IMR-90 (cell line): Measurements from ENCODE around the gene AEN. TPM values are rescaled to one million over a fixed set of nuclear protein-coding genes. Genes with fewer than 3 reads are reported as not detected.

ENCODE experiments used
- ATAC-seq: fragments of 200-7000 bp; cut with Tn5 transposase; 2 replicates; pipeline ENCODE4 v1.9.1; 2020; ENCODE audit warnings: low read depth, mild to moderate bottlenecking, moderate library complexity
- BruUV-seq: library from RNA; stranded (reverse); fragments of 400-500 nt; replicated peaks from 2 replicates; lab custom pipeline; 2021; lab: Mats Ljungman, UMichigan
- CTCF ChIA-PET: fragments of 300-600 bp; formaldehyde crosslinking; extraction: SDS; loops from one replicate; lab custom pipeline; 2021; ENCODE audit warnings: antibody characterized with exemption; lab: Yijun Ruan, JAX
- POLR2A ChIA-PET: fragments of 300-600 bp; sonication (Branson Sonifier 250); formaldehyde crosslinking; loops from one replicate; lab custom pipeline; 2022; ENCODE audit warnings: antibody characterized with exemption; ENCODE audit not compliant: unreplicated experiment; lab: Charles Lee
- DNase-seq: peaks from one replicate; pipeline ENCODE4 v3.0.0; 2013
- H2AFZ ChIP-seq: replicated peaks from 2 replicates; pipeline ENCODE3; 2013; ENCODE audit warnings: low read length, mild to moderate bottlenecking; ENCODE audit not compliant: poor library complexity
- H2AK5ac ChIP-seq: 2 replicates; pipeline ENCODE4 v1.6.1; 2013; ENCODE audit warnings: low read depth, low read length, inconsistent platforms
- H2AK9ac ChIP-seq: replicated peaks from 2 replicates; pipeline ENCODE3; 2013; ENCODE audit warnings: mild to moderate bottlenecking, low read depth, low read length, moderate library complexity; ENCODE audit not compliant: poor library complexity
- H2BK120ac ChIP-seq: 2 replicates; pipeline ENCODE4 v1.6.1; 2013; ENCODE audit warnings: low read depth, low read length, inconsistent platforms
- H2BK15ac ChIP-seq: 3 replicates; pipeline ENCODE4 v1.6.1; 2013; ENCODE audit warnings: low read depth, low read length, inconsistent platforms
- H2BK20ac ChIP-seq: 2 replicates; pipeline ENCODE4 v1.6.1; 2013; ENCODE audit warnings: low read depth, mild to moderate bottlenecking, inconsistent platforms, low read length, moderate library complexity
- H2BK5ac ChIP-seq: 2 replicates; pipeline ENCODE4 v1.6.1; 2013; ENCODE audit warnings: mild to moderate bottlenecking, low read depth, low read length, inconsistent platforms; ENCODE audit not compliant: poor library complexity, severe bottlenecking
- H3K14ac ChIP-seq: replicated peaks from 2 replicates; pipeline ENCODE4 v1.6.1; 2013; ENCODE audit warnings: low read depth, low read length, inconsistent platforms
- H3K18ac ChIP-seq: 2 replicates; pipeline ENCODE4 v1.6.1; 2013; ENCODE audit warnings: low read depth, low read length, control low read depth
- H3K23ac ChIP-seq: 2 replicates; pipeline ENCODE4 v1.6.1; 2013; ENCODE audit warnings: low read depth, low read length, inconsistent platforms
- H3K27ac ChIP-seq: 2 replicates; pipeline ENCODE4 v1.5.1; 2013; ENCODE audit warnings: mild to moderate bottlenecking, control low read depth, low read length; ENCODE audit not compliant: insufficient read depth
- H3K27me3 ChIP-seq: 2 replicates; pipeline ENCODE4 v1.6.1; 2013; ENCODE audit warnings: low read length; ENCODE audit not compliant: control insufficient read depth, insufficient read depth
- H3K36me3 ChIP-seq: 2 replicates; pipeline ENCODE4 v1.6.1; 2013; ENCODE audit warnings: low read length, mixed read lengths; ENCODE audit not compliant: control insufficient read depth, insufficient read depth
- H3K4ac ChIP-seq: 2 replicates; pipeline ENCODE4 v1.6.1; 2013; ENCODE audit warnings: low read depth, low read length, inconsistent platforms
- H3K4me1 ChIP-seq: 2 replicates; pipeline ENCODE4 v1.6.1; 2013; ENCODE audit warnings: low read length, mixed read lengths; ENCODE audit not compliant: control insufficient read depth, insufficient read depth
- H3K4me2 ChIP-seq: 2 replicates; pipeline ENCODE4 v1.6.1; 2013; ENCODE audit warnings: low read depth, mild to moderate bottlenecking, control low read depth, low read length, moderate library complexity
- H3K4me3 ChIP-seq: 2 replicates; pipeline ENCODE4 v1.5.1; 2013; ENCODE audit warnings: low read depth, mild to moderate bottlenecking, control low read depth, low read length, moderate library complexity; ENCODE audit not compliant: insufficient read depth
- H3K56ac ChIP-seq: 2 replicates; pipeline ENCODE4 v1.6.1; 2013; ENCODE audit warnings: low read length, inconsistent platforms; ENCODE audit not compliant: insufficient read depth; ENCODE audit errors: extremely low read depth
- H3K79me1 ChIP-seq, 2 experiments: 2 replicates each; pipeline ENCODE4 v1.6.1; 2013; ENCODE audit warnings: low read length in 2 of 2, inconsistent platforms in 1 of 2, low read depth in 1 of 2
- H3K9ac ChIP-seq: 2 replicates; pipeline ENCODE4 v1.6.1; 2013; ENCODE audit warnings: low read depth, low read length, control low read depth
- H3K9me1 ChIP-seq: 2 replicates; pipeline ENCODE4 v1.6.1; 2013; ENCODE audit warnings: low read length, inconsistent platforms; ENCODE audit not compliant: insufficient read depth
- H3K9me3 ChIP-seq: 2 replicates; pipeline ENCODE4 v1.6.1; 2013; ENCODE audit warnings: low read length; ENCODE audit not compliant: control insufficient read depth, insufficient read depth
- H4K20me1 ChIP-seq: 2 replicates; pipeline ENCODE4 v1.6.1; 2013; ENCODE audit warnings: low read length, inconsistent platforms; ENCODE audit not compliant: insufficient read depth
- H4K5ac ChIP-seq: 2 replicates; pipeline ENCODE4 v1.6.1; 2013; ENCODE audit warnings: mild to moderate bottlenecking, low read depth, low read length, control low read depth
- H4K8ac ChIP-seq, 2 experiments: 2 replicates each; pipeline ENCODE4 v1.6.1; 2013; ENCODE audit warnings: low read depth in 2 of 2, low read length in 2 of 2, control low read depth in 1 of 2, inconsistent platforms in 1 of 2
- H4K91ac ChIP-seq: 2 replicates; pipeline ENCODE4 v1.6.1; 2013; ENCODE audit warnings: low read depth, low read length, inconsistent platforms; ENCODE audit not compliant: insufficient read depth
- BHLHE40 ChIP-seq: fragments of 150-350 bp; IDR thresholded peaks from 2 replicates; pipeline ENCODE4 v1.6.1; 2016; ENCODE audit warnings: mild to moderate bottlenecking, low read depth, low read length
- CHD1 ChIP-seq: IDR thresholded peaks from 2 replicates; pipeline ENCODE4 v1.6.1; 2012; ENCODE audit warnings: low read depth, low read length, improper control_type of control experiment
- CTCF ChIP-seq: conservative IDR thresholded peaks from 2 replicates; pipeline ENCODE4 v1.5.1; 2012; ENCODE audit warnings: mild to moderate bottlenecking, low read depth, low read length, improper control_type of control experiment
- ELK1 ChIP-seq: fragments of 150-350 bp; IDR thresholded peaks from 2 replicates; pipeline ENCODE4 v1.6.1; 2016; ENCODE audit warnings: low read depth, mild to moderate bottlenecking, low read length, moderate library complexity, borderline replicate concordance
- FOS ChIP-seq: fragments of 150-350 bp; IDR thresholded peaks from 2 replicates; pipeline ENCODE4 v1.6.1; 2016; ENCODE audit warnings: low read depth, low read length
- MAFK ChIP-seq: IDR thresholded peaks from 2 replicates; pipeline ENCODE4 v1.6.1; 2012; ENCODE audit warnings: low read depth, low read length, improper control_type of control experiment
- MAZ ChIP-seq: IDR thresholded peaks from 2 replicates; pipeline ENCODE4 v1.6.1; 2012; ENCODE audit warnings: low read depth, mild to moderate bottlenecking, low read length, improper control_type of control experiment, moderate library complexity, borderline replicate concordance
- MXI1 ChIP-seq: IDR thresholded peaks from 2 replicates; pipeline ENCODE4 v1.6.1; 2012; ENCODE audit warnings: low read depth, mild to moderate bottlenecking, low read length, moderate library complexity, borderline replicate concordance
- NFE2L2 ChIP-seq: fragments of 150-350 bp; IDR thresholded peaks from 2 replicates; pipeline ENCODE4 v1.6.1; 2016; ENCODE audit warnings: low read depth, mild to moderate bottlenecking, low read length
- POLR2A ChIP-seq: IDR thresholded peaks from 2 replicates; pipeline ENCODE4 v1.6.1; 2012; ENCODE audit warnings: mild to moderate bottlenecking, low read depth, low read length
- RCOR1 ChIP-seq: IDR thresholded peaks from 2 replicates; pipeline ENCODE4 v1.6.1; 2012; ENCODE audit warnings: mild to moderate bottlenecking, low read length, improper control_type of control experiment; ENCODE audit not compliant: insufficient replicate concordance
- SMC3 ChIP-seq: fragments of 150-350 bp; IDR thresholded peaks from 2 replicates; pipeline ENCODE4 v1.6.1; 2016; ENCODE audit warnings: low read depth, mild to moderate bottlenecking, antibody characterized with exemption, low read length, moderate library complexity
- whole genome bisulfite sequencing, 2 experiments: methylation state at CpG; one replicate each; pipeline versions ENCODE4 v1.1.5 to v1.1.7; 2013; ENCODE audit warnings: missing lambda C conversion rate in 2 of 2; ENCODE audit not compliant: insufficient read length in 1 of 2; ENCODE audit errors: extremely low coverage in 2 of 2; 5-methylcytosine and 5-hydroxymethylcytosine counted together
- dilution Hi-C: fragments of 300-500 bp; cut with HindIII; formaldehyde crosslinking; loops from one replicate; pipeline ENCODE4 v1.14.3; 2018; ENCODE audit warnings: low sequenced_read_pairs; ENCODE audit not compliant: unreplicated experiment
- in situ Hi-C: fragments of 300-500 bp; cut with MboI; formaldehyde crosslinking; loops from 3 replicates; pipeline ENCODE4 v1.14.3; 2019; ENCODE audit warnings: low sequenced_read_pairs, inconsistent platforms, mixed read lengths
- intact Hi-C: fragments of 100-400 bp; cut with micrococcal nuclease; formaldehyde crosslinking; loops from 2 replicates; pipeline ENCODE4 v1.10.0; 2022
- polyA plus RNA-seq, 3 experiments: library from polyadenylated mRNA; depleted of rRNA; stranded (reverse); fragments of >200 nt; gene quantifications; 2 replicates each; pipeline ENCODE4 v1.2.3, GENCODE V29; 2012; ENCODE audit warnings: low replicate concordance in 1 of 3
- total RNA-seq: library from RNA; depleted of rRNA; stranded (reverse); fragments of >200 nt; gene quantifications from 2 replicates; pipeline ENCODE4 v1.2.3, GENCODE V29; 2012

Gene AEN
- total and polyA plus RNA-seq, 2 of the 4 experiments (the other 2 are of a cell fraction), result 48.6 to 85.5 TPM

GRCh38 chr15:88609344-88610090, 11.6 kb upstream of the AEN start:
- ChIA-PET POLR2A (no interaction called here), CTCF (interaction anchor here (0.7 kb wide), 1 partner anchor 408 kb away, joined by 3 read pairs; no protein-coding TSS in a partner anchor)
- H3K9ac ChIP-seq, result no peak overlapping the region
- H2AFZ ChIP-seq, result no peak overlapping the region
- no peak overlapping the region for H2AK9ac ChIP-seq
- no peak overlapping the region for H4K8ac ChIP-seq
- dilution Hi-C loops, result no loop called here
- WGBS, 2 experiments, result no CpG with 5 or more reads among the region's 4 CpGs
- no TSS peak for BruUV-seq
- no peak for TF ChIP-seq RCOR1
- TF ChIP-seq CTCF, result no peak
- no peak for TF ChIP-seq SMC3
- TF ChIP-seq MAZ, result no peak
- no peak for TF ChIP-seq MXI1
- no peak for TF ChIP-seq FOS
- no peak for TF ChIP-seq NFE2L2
- TF ChIP-seq MAFK, result no peak
- TF ChIP-seq CHD1, result no peak
- TF ChIP-seq ELK1, result no peak
- no peak for TF ChIP-seq BHLHE40
- no peak for TF ChIP-seq POLR2A
- DNase-seq, result no peak
- H3K4ac ChIP-seq, result no peak overlapping the region
- no peak overlapping the region for H2BK20ac ChIP-seq
- H4K5ac ChIP-seq, result no peak overlapping the region
- H3K27ac ChIP-seq, result no peak overlapping the region
- in situ Hi-C loops, result no loop called here
- H3K9me1 ChIP-seq, result peaks cover 8% of the 10 kb centered on the region; the same call in 1 of the 2 replicates
- H3K27me3 ChIP-seq, result peaks cover 45% of the 10 kb centered on the region
- intact Hi-C loops, result no loop called here
- no peak overlapping the region for H2BK15ac ChIP-seq
- no peak overlapping the region for H2BK120ac ChIP-seq
- H3K9me3 ChIP-seq, result no peaks in the 10 kb centered on the region
- no peak for ATAC-seq
- no peak overlapping the region for H3K56ac ChIP-seq
- no peak overlapping the region for H2AK5ac ChIP-seq
- H3K4me1 ChIP-seq, result peaks cover 4% of the 10 kb centered on the region; the same call in 1 of the 2 replicates
- no peak overlapping the region for H3K4me2 ChIP-seq
- no peaks in the 10 kb centered on the region for H4K20me1 ChIP-seq
- no peak overlapping the region for H3K23ac ChIP-seq
- H2BK5ac ChIP-seq, result no peak overlapping the region
- H4K91ac ChIP-seq, result no peak overlapping the region
- H3K14ac ChIP-seq, result no peak overlapping the region
- H3K36me3 ChIP-seq, result no peaks in the 10 kb centered on the region
- H3K18ac ChIP-seq, result no peak overlapping the region
- no peak overlapping the region for H3K4me3 ChIP-seq
- H3K79me1 ChIP-seq, result no peaks in the 10 kb centered on the region
